Type B pancreatic cell (in vitro differentiated cells): ENCODE data around the gene IL1R2. TPM values are rescaled to one million over a fixed set of nuclear protein-coding genes. Genes with fewer than 3 reads are reported as not detected.

Experiments
- DNase-seq: peaks from one replicate; pipeline ENCODE4 v3.0.0; 2021; ENCODE audit warnings: mixed read lengths; ENCODE audit not compliant: unreplicated experiment; ENCODE audit errors: extremely low spot score
- H3K27ac Mint-ChIP-seq: 2 replicates; pipeline ENCODE4 v1.8.0; 2021; ENCODE audit warnings: mild to moderate bottlenecking, mixed read lengths
- H3K27me3 Mint-ChIP-seq: 2 replicates; pipeline ENCODE4 v1.8.0; 2021; ENCODE audit warnings: mixed read lengths
- H3K36me3 Mint-ChIP-seq: 2 replicates; pipeline ENCODE4 v1.8.0; 2021; ENCODE audit warnings: mixed read lengths
- H3K4me1 Mint-ChIP-seq: one replicate; pipeline ENCODE4 v1.8.0; 2021; ENCODE audit warnings: mixed read lengths; ENCODE audit not compliant: unreplicated experiment
- H3K4me3 Mint-ChIP-seq: 2 replicates; pipeline ENCODE4 v1.8.0; 2021; ENCODE audit warnings: mild to moderate bottlenecking, mixed read lengths
- H3K9me3 Mint-ChIP-seq: 2 replicates; pipeline ENCODE4 v1.8.0; 2021; ENCODE audit warnings: mixed read lengths
- total RNA-seq: library from RNA; stranded (reverse); gene quantifications from 2 replicates; pipeline ENCODE4 v1.2.1, GENCODE V29; 2021; ENCODE audit warnings: low replicate concordance
- TF ChIP-seq, protein P1 (sequence below): fragments of 200-600 bp; sonication (generic); conservative IDR thresholded peaks from 2 replicates; pipeline ENCODE4 v1.5.0; 2021; ENCODE audit warnings: antibody characterized with exemption, mild to moderate bottlenecking

IL1R2 gene
- total RNA-seq, 1 donor from 2014 or later = 0.48 TPM

DNA sequence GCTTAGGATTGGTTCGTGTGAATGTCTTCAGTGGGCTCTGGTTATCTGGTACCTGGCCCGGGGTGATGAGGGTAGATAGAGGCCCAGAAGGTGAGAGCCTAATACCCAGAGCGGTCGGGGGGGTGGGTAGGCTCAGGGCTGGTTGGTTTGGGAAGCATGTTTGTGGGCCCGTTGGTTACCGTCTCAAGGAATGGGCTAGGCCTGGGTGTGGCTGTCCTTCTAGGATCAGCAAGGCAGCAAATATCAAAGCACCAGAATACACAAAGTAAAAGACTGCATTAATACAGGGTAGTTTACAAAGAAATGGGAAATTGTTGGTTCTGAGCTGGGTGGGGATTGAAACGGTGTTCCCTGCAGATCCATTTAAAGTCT is 6.0 kb upstream of the IL1R2 start:
- H3K36me3 Mint-ChIP-seq = no peaks in the 10 kb centered on the region
- H3K27me3 Mint-ChIP-seq = peaks cover 2% of the 10 kb centered on the region
- TF ChIP-seq, protein P1, sequence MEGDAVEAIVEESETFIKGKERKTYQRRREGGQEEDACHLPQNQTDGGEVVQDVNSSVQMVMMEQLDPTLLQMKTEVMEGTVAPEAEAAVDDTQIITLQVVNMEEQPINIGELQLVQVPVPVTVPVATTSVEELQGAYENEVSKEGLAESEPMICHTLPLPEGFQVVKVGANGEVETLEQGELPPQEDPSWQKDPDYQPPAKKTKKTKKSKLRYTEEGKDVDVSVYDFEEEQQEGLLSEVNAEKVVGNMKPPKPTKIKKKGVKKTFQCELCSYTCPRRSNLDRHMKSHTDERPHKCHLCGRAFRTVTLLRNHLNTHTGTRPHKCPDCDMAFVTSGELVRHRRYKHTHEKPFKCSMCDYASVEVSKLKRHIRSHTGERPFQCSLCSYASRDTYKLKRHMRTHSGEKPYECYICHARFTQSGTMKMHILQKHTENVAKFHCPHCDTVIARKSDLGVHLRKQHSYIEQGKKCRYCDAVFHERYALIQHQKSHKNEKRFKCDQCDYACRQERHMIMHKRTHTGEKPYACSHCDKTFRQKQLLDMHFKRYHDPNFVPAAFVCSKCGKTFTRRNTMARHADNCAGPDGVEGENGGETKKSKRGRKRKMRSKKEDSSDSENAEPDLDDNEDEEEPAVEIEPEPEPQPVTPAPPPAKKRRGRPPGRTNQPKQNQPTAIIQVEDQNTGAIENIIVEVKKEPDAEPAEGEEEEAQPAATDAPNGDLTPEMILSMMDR = no peak
- H3K9me3 Mint-ChIP-seq = no peaks in the 10 kb centered on the region
- H3K4me3 Mint-ChIP-seq = peak overlapping the region; percentile 24
- H3K27ac Mint-ChIP-seq = peak overlapping the region; percentile 27
- no peak for DNase-seq
- peaks cover 16% of the 10 kb centered on the region for H3K4me1 Mint-ChIP-seq

DNA sequence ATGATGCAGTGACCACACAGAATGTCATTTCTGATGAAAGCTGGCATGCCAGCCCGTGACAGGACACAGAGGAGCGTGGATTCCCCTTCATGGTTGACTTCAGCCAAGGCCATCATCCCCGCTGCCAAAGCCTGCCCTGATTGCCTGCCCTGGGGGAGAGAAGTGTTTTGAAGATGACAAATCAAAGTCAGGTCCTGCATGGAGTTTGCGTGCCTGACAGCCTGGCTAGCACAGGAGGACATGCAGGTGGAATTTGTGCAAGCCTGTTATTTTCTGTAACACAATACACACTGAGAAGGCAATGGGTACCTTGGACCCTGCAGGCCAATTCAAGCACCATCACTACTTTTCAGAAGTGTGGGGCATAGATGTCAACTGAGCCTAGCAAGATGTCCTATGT is 5.4 kb upstream of the IL1R2 start:
- Mint-ChIP-seq H3K27ac (no peak overlapping the region), H3K4me3 (no peak overlapping the region), H3K27me3 (peaks cover 4% of the 10 kb centered on the region), H3K4me1 (peaks cover 16% of the 10 kb centered on the region), H3K36me3 (no peaks in the 10 kb centered on the region), H3K9me3 (no peaks in the 10 kb centered on the region)
- TF ChIP-seq, protein P1 = no peak
- no peak for DNase-seq

DNA sequence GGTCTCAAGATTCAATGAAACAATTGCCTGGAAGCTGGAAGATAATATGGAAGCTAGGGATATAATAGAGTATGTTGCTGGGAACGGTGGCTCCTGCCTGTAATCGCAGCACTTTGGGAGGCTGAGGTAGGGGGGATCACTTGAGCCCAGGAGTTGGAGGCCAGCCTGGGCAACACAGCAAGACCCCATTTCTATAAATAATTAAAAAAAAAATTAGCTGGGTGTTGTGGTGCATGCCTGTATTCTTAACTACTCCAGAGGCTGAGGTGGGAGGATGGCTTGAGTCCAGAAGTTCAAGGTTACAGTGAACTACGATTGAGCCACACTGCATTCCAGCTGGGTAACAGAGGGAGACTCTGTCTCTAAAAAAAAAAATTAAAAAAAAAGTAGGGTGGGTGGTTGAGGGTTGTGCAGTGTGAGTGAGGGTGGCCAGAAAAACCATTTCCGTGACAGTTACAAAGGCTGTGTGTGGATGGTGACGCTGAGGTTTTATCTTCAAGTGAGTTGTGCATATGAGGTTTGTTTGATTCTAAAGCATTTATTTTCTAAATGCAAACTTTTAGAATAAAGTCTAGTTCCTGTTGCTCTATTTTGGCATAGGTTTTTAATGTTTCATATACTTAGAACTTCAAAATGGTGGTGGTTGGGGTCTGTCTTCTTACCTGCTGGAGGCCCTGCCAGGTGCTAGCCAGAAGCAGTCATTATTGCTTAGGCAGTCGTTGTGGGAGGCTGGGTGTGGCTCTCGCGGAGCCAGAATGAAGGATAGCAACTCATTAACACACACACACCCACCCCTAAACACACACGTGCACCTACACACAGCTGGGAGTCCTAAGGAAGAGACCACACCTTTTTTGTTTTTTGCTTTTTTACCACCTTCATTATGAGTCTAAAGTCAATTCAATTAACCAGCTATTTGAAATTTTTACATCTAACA is 4.7 kb upstream of the IL1R2 start:
- no peaks in the 10 kb centered on the region for H3K36me3 Mint-ChIP-seq
- no peak overlapping the region for H3K4me3 Mint-ChIP-seq
- no peak for DNase-seq
- TF ChIP-seq, protein P1 = no peak
- peaks cover 16% of the 10 kb centered on the region for H3K4me1 Mint-ChIP-seq
- peaks cover 6% of the 10 kb centered on the region for H3K27me3 Mint-ChIP-seq
- H3K27ac Mint-ChIP-seq = no peak overlapping the region
- no peaks in the 10 kb centered on the region for H3K9me3 Mint-ChIP-seq

DNA sequence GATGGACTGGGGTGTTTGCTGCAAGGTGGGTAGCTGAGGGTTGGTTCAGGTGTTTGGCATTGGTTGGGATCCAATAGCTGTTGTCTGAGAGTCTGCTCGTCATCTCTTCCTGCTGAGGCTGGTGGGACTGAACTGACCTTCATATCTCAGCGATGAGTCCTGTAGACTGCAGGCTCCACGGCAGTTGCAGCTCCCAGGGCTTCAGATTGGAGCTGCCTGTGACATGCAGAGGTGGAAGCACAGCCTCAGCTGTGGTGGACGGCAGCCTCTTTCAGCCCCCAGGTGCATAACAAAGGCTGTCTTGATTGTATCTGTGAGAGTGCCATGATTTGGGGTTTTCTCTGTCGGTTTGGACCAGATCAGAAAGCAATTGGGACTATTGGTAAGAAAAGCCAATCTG is 3.9 kb upstream of the IL1R2 start:
- H3K27ac Mint-ChIP-seq = no peak overlapping the region
- no peak for DNase-seq
- H3K4me1 Mint-ChIP-seq = peaks cover 16% of the 10 kb centered on the region
- H3K9me3 Mint-ChIP-seq = no peaks in the 10 kb centered on the region
- TF ChIP-seq, protein P1 = no peak
- peaks cover 6% of the 10 kb centered on the region for H3K27me3 Mint-ChIP-seq
- H3K36me3 Mint-ChIP-seq = no peaks in the 10 kb centered on the region
- H3K4me3 Mint-ChIP-seq = no peak overlapping the region

DNA sequence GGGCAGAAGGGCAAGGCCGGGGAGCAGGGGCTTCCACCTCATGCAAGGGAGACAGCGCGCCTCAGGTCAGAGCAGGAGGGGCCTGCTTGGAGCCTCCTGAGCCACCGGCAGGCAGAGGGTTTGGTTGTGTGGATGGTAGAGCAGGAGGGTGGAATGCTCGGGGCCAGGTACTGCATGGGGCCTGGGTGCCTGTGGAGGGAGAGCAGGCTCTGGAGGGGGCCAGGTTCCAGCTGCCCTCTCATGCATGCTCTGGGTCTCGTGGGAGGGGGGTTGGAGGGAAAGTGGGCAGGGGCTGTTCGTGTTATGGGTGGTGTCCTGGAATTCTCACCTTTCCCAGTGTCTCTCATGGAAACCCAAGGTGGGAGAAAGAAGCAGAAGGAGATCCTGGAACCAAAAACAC is 3.2 kb upstream of the IL1R2 start:
- H3K27ac Mint-ChIP-seq = no peak overlapping the region
- H3K4me3 Mint-ChIP-seq = no peak overlapping the region
- H3K9me3 Mint-ChIP-seq = no peaks in the 10 kb centered on the region
- peaks cover 16% of the 10 kb centered on the region for H3K4me1 Mint-ChIP-seq
- no peaks in the 10 kb centered on the region for H3K36me3 Mint-ChIP-seq
- no peak for DNase-seq
- H3K27me3 Mint-ChIP-seq = peaks cover 12% of the 10 kb centered on the region
- TF ChIP-seq, protein P1 = no peak
